ENCODE results near the gene SPNS3. TPM values are rescaled to one million over a fixed set of nuclear protein-coding genes. Genes with fewer than 3 reads are reported as not detected.

SPNS3 gene
- total RNA-seq, 3 donors from 2014 or later: 4.1 to 8.8 (median 6.1) TPM

DNA sequence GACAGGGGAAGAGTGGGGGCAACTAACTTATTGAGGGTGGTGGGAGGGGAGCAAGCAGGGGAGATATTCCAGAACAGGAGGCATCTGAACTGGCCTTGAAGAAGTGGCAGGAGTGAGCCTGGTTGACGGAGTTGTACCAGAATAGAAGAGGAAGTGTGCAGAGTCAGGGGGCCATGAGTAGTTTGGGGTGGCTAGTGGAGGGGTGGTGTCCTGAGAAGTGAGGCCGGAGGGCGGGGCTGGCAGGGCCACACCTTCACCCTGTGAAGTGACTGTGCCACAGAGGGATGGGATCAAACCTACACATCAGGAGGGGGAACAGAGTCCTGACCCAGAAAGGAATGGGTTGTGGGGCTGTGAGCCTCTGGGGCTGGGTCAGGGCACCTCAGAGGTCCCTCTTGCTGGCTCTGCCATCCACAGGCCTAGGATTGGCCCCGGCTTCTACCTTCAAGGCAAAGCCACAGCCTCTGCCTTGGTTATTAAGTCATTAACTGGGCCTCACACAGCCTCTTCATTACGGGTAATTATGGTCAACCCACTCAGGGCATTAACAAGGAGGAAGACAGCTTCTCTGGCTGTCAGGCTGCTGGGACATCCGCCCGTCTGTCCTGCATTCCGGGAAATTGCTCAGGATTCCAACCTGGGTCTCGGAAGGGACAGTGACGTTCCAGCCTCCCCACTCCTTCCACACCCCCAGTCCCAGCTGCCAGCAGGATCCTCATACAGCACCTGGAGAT lies 77.6 kb downstream of the SPNS3 start:
- H3K4me3 Mint-ChIP-seq: no peak overlapping the region
- ATAC-seq: no peak
- no peak for DNase-seq

DNA sequence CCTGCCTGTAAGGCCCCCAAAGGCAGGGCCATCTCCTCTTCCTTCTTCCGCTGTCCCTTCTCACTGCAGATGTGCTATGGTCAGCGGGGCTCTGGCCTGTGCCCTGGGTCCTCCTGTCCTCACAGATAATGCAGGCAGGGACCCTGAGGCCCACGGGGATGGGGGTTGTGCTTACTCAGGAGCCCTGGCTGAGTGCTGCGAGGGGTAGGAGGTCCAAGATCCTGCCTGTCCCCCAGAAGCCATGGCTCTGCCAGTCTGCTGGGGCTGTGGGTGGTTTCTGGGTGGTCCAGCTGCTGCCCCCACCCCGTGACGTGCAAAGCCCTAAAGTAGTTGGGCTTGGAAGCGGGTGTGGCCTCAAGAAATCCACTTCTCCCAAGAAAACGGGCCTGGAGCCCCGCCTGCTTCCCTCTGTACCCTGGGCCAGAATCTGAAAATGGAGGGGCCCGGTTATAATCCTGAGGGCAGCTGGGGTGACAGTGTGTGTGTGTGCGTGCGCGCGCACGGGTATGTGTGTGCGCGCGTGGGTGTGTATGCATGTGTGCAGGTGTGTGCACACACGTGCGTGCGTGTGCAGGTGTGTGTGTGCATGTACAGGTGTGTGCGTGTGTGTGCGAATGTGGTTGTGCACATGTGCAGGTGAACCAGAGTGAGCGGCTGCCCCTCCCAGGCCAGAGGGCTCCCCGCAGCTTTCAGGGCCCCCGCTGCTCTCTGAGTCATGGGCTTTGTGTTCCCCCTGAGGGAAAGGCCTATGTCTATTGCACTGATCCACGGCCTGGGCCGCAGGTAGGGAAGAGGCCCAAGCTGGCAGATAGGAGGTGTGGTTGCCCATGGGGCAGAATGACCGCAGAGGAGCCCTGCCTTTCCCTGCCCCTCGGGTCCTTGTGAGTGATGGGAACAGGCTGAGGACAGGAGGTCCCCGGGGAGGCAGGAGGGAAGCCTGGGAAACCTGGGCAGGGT lies 78.7 kb downstream of the SPNS3 start:
- H3K27me3 Mint-ChIP-seq (ENCODE audit: low read depth): no peaks in the 10 kb centered on the region
- H3K4me1 Mint-ChIP-seq (ENCODE audit: low read depth): peaks cover 15% of the 10 kb centered on the region
- ATAC-seq: no peak
- no peak overlapping the region for H3K4me3 Mint-ChIP-seq
- no peaks in the 10 kb centered on the region for H3K9me3 Mint-ChIP-seq
- no peaks in the 10 kb centered on the region for H3K36me3 Mint-ChIP-seq (ENCODE audit: insufficient read depth)
- DNase-seq: no peak

More for the DNA sequence above, 77.6 kb downstream of the SPNS3 start:
- Mint-ChIP-seq H3K9me3 (no peaks in the 10 kb centered on the region), H3K27me3 (ENCODE audit: low read depth) (no peaks in the 10 kb centered on the region), H3K4me1 (ENCODE audit: low read depth) (peaks cover 15% of the 10 kb centered on the region), H3K36me3 (ENCODE audit: insufficient read depth) (no peaks in the 10 kb centered on the region)

DNA sequence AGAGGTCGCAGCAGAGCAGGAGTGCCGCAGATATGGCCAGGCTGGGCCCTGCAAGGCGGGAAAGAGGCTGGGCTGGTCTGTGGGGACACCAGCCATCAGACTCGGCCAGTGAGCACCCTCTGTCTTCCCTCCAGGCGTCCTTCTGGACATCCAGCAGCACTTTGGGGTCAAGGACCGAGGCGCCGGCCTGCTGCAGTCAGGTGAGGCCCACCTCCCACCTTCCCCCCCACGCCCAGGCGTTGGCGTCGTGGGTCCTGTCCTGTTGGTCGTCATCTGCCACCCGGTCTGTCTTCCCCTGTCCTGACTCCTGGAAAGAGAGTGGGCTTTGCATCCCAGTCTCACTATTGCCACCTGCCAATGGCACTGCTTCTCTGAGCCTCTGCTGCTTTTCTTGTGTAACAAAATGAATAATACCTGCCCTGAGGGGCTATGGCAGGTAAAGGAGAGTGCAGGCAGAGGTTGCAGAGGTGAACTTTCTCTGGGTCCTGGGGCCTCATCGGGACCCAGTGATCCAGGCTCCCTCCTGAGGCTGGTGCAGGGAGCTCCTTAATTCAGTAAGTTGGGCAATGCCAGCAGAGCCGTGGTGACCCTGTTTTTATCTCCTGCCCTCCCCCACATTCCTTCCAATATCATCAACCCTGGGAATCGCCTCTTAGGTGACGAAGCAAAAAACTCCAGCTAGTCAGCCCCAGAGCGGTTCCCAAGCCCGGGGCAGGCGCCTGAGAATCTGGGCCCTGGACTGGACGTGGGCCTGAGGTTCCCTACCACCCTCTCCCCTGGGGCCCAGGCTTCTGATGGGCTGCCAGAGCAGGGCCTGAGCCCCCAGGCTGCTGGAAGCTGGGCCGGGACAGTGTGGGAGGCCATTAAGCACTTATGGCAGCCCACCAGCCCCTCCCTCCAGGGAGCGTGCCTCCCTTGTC lies 79.6 kb downstream of the SPNS3 start:
- DNase-seq (no peak), ATAC-seq (no peak)
- peaks cover 14% of the 10 kb centered on the region for H3K4me1 Mint-ChIP-seq (ENCODE audit: low read depth)
- H3K4me3 Mint-ChIP-seq: no peak overlapping the region
- H3K27me3 Mint-ChIP-seq (ENCODE audit: low read depth): no peaks in the 10 kb centered on the region
- H3K9me3 Mint-ChIP-seq: no peaks in the 10 kb centered on the region
- H3K36me3 Mint-ChIP-seq (ENCODE audit: insufficient read depth): no peaks in the 10 kb centered on the region

DNA sequence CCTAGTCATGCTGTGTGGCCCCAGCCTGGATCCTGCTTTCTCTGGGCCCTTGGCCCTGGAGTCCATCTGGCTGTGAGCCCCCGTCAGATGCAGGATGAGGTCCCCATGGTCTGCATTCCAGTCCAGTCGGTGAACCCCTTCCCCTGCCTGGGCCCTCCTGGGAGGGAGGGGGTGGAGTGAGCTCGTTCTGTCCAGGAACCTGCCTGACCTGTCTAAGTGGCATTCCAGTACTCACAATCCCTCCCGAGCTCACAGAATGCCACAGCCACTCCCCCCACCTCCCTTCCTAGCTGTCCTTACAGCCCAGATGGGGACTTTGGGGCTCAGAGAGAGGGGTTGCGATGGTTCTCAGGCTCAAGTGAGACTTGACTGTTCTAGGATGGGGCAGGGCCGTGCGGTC lies 80.5 kb downstream of the SPNS3 start:
- no peaks in the 10 kb centered on the region for H3K9me3 Mint-ChIP-seq
- H3K36me3 Mint-ChIP-seq (ENCODE audit: insufficient read depth): no peaks in the 10 kb centered on the region
- H3K4me3 Mint-ChIP-seq: no peak overlapping the region
- ATAC-seq: no peak
- no peak for DNase-seq
- H3K4me1 Mint-ChIP-seq (ENCODE audit: low read depth): peaks cover 6% of the 10 kb centered on the region
- H3K27me3 Mint-ChIP-seq (ENCODE audit: low read depth): no peaks in the 10 kb centered on the region

DNA sequence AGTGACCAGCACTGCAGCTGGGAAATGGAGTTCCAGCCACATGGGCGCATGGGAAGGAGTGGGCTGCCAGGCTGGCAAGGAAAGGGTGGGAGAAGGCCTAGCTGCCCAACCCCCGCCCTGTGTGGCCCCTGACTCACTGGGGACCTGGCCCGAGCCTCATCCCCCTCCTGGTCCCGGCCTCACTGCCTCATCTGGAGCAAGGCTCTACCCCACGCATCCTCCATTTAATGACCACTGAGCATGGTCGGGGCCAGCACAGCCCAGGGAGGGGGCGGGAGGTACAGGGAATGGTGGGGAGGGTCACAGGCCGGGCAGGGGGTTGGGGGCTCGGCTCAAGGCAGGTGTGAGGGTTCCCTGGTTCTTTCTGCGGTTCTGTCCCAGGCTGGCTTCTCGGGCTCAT lies 81.0 kb downstream of the SPNS3 start:
- no peaks in the 10 kb centered on the region for H3K9me3 Mint-ChIP-seq
- H3K27me3 Mint-ChIP-seq (ENCODE audit: low read depth): no peaks in the 10 kb centered on the region
- no peaks in the 10 kb centered on the region for H3K36me3 Mint-ChIP-seq (ENCODE audit: insufficient read depth)
- no peak for DNase-seq
- no peak overlapping the region for H3K4me3 Mint-ChIP-seq
- ATAC-seq: no peak
- peaks cover under 1% of the 10 kb centered on the region for H3K4me1 Mint-ChIP-seq (ENCODE audit: low read depth)

DNA sequence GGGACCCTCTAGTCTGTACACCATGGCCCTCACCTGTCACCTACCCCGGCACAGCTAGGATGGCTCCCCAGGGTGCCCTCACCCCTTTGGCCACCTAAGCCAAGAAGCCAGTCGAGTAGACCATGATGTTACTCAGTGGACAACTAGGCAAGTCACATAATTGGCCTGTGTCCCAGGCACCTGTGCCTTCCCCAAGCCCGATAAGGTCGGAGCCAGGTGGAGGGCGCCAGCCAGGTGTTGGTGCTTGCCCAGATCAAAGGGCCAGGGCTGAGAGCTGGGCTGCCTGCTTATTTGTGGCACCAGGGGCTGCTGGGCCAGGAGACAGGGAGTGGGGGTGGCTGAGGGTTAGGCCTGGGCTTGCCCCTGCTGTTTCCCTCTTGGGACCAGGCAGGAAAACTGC lies 81.8 kb downstream of the SPNS3 start:
- H3K36me3 Mint-ChIP-seq (ENCODE audit: insufficient read depth): no peaks in the 10 kb centered on the region
- H3K9me3 Mint-ChIP-seq: no peaks in the 10 kb centered on the region
- H3K4me1 Mint-ChIP-seq (ENCODE audit: low read depth): no peaks in the 10 kb centered on the region
- DNase-seq: no peak
- ATAC-seq: no peak
- no peak overlapping the region for H3K4me3 Mint-ChIP-seq
- no peaks in the 10 kb centered on the region for H3K27me3 Mint-ChIP-seq (ENCODE audit: low read depth)

DNA sequence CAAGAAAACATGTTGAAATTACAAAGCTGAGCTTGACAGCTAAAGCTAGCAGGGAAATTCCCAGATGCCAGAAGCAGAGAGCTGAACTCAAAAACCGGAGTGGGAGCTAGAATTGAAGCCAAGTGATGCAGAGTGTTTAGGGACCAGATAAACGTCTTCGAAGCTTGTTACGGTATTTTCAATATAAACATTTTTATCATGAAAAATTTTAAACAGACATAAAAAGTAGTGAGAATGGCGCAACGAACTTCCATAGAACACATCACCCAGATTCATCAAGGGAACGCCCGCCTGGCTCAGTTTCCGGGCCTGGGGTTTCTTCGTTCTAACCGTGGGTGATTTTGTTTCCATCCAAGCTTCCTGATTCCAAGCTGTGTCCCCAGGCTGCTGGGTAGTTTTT lies 83.0 kb downstream of the SPNS3 start:
- DNase-seq: no peak
- ATAC-seq: no peak
- H3K36me3 Mint-ChIP-seq (ENCODE audit: insufficient read depth): no peaks in the 10 kb centered on the region

DNA sequence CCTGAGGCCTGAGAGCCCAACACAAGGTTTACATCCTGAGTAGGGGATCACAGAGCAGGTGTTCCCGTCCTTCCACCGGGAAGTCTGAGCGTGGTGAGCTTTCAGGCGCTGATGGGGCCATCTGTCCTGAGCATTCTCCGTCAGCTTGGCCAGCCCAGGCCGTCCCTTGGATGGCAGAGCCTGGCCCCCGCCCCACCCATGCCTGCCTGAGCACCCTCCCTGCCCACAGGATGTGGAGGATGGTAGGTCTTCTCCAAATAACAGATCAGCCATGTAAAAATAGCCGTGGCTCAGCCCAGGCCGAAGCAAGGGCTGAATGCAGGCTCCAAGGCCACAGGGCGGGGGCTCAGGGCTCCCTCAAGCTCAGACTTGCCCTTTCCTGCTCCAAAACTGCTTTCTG lies 85.2 kb downstream of the SPNS3 start:
- ATAC-seq (no peak), DNase-seq (no peak)
- no peak overlapping the region for H3K4me3 Mint-ChIP-seq
- H3K27me3 Mint-ChIP-seq (ENCODE audit: low read depth): no peaks in the 10 kb centered on the region
- H3K9me3 Mint-ChIP-seq: no peaks in the 10 kb centered on the region
- no peaks in the 10 kb centered on the region for H3K4me1 Mint-ChIP-seq (ENCODE audit: low read depth)
- no peaks in the 10 kb centered on the region for H3K36me3 Mint-ChIP-seq (ENCODE audit: insufficient read depth)

More for the DNA sequence above, 83.0 kb downstream of the SPNS3 start:
- H3K9me3 Mint-ChIP-seq: no peaks in the 10 kb centered on the region
- H3K4me3 Mint-ChIP-seq: no peak overlapping the region
- H3K4me1 Mint-ChIP-seq (ENCODE audit: low read depth): no peaks in the 10 kb centered on the region
- H3K27me3 Mint-ChIP-seq (ENCODE audit: low read depth): no peaks in the 10 kb centered on the region

DNA sequence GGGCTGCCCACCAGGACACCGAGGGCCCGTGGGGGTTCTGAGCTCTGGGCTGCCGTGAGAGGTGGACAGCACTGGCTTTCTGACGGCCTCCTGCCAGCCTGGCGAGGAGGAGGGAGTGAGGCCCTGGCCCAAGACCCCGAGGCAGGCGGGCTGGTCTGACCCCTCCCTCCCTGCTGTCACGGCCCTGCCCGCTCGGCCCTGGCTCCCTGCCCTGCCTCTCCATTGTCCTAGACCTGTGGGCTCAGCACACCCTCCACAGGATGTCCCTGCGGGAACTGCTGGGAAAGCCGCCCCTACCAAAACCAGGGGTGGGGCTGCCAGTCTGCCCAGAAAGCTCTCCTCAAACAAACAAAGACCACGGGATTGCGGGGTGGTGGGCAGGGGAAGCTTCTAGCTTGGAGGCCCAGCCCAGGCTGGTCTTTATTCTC lies 85.6 kb downstream of the SPNS3 start:
- Mint-ChIP-seq H3K4me3 (no peak overlapping the region), H3K27me3 (ENCODE audit: low read depth) (no peaks in the 10 kb centered on the region), H3K9me3 (no peaks in the 10 kb centered on the region), H3K36me3 (ENCODE audit: insufficient read depth) (no peaks in the 10 kb centered on the region), H3K4me1 (ENCODE audit: low read depth) (no peaks in the 10 kb centered on the region)
- ATAC-seq: no peak
- no peak for DNase-seq

DNA sequence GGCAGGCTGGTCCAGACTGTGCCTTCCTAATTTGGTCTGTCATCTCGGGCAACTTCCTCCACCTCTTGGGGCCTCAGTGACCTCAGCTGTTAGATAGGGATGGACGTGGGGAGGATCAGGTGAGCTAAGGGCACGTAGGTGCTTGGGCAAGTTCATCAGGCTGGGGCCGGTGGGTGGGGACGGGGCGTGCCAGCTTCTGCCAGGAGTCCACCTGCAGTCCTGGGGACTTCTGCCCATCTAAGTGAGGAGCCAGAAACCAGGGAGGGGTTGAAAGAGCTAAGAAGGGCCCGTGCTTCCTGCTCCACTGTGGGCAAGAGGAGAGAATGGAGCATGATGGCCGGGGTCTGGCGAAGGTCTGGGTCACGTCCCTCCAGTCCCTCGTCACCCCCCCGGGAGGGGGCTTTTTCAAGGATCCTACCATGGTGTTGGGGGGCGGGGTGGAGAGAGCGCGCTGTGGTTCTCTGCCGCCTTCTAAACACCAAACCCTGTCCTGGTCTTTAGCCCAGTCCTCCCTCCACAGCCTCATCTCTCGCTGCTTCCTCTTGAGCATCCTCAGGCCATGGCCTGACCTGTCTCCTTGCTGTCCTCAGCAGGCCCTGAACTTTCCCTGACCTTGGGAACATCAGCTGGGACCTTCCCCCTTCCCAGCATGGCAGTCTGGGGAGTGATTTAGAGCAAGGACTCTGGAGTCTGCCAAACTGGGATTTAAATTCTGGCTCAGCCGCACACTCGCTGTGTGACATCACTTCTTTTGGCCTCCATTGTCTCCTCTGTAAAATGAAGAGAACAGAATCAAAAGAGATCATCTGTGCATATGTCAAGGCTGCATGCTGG lies 86.5 kb downstream of the SPNS3 start:
- Mint-ChIP-seq H3K4me3 (no peak overlapping the region), H3K27me3 (ENCODE audit: low read depth) (no peaks in the 10 kb centered on the region), H3K36me3 (ENCODE audit: insufficient read depth) (no peaks in the 10 kb centered on the region), H3K4me1 (ENCODE audit: low read depth) (no peaks in the 10 kb centered on the region), H3K9me3 (no peaks in the 10 kb centered on the region)
- ATAC-seq: no peak
- no peak for DNase-seq

DNA sequence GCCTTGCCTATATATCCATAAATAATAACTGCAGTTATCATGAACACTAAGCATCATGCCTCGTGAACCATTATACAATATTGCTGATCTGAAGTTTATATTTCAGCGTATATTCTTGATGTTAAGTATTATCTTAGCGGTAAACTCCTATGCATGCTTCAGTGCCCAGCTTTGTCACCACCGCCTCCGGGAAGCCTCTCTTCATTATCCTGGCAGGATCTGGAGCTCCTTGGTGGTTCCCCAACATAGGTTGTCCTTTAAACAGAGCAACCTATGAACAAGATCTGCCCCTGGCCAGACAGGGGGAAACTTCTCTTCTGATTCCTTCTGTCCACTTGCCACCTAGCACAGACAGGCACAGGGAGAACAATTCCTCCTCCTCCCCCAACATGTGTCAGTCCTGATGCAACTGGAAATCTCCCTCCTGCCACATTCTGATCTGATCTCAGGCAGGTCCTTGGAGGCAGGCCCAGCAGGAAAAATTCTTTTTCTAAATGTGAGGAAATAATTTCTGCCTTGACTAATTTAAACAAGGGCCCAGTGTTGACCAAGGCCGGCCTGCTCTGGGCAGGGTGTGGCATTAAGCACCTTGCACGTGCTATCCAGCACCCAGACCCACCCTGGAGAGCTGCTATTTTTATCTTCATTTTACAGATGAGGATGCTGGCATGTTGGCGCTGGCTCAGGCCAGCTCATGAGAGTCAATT lies 87.3 kb downstream of the SPNS3 start:
- H3K4me3 Mint-ChIP-seq: no peak overlapping the region
- no peak for DNase-seq
- no peaks in the 10 kb centered on the region for H3K9me3 Mint-ChIP-seq
- no peaks in the 10 kb centered on the region for H3K36me3 Mint-ChIP-seq (ENCODE audit: insufficient read depth)
- H3K4me1 Mint-ChIP-seq (ENCODE audit: low read depth): no peaks in the 10 kb centered on the region
- no peaks in the 10 kb centered on the region for H3K27me3 Mint-ChIP-seq (ENCODE audit: low read depth)
- no peak for ATAC-seq

DNA sequence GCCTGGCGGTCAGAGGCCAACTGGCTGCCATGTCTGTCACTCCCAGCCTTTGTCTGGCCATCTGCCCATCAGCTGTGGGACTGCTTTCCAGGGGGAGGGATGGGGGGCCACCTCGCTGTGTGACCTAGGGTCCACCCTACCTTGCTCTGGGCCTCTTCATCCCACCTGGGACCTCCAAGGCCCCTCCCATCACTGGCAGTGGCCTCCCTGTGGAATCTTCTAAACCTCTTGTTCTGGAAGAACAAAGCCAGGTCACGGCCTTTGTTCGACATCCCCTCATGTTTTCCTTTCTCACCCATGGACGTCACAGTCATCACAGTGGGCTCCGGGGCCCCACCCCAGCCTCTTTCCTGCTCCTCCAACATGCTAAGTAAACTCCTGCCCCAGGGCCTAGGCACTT lies 88.9 kb downstream of the SPNS3 start:
- Mint-ChIP-seq H3K9me3 (no peaks in the 10 kb centered on the region), H3K27me3 (ENCODE audit: low read depth) (no peaks in the 10 kb centered on the region), H3K4me3 (no peak overlapping the region), H3K36me3 (ENCODE audit: insufficient read depth) (no peaks in the 10 kb centered on the region), H3K4me1 (ENCODE audit: low read depth) (no peaks in the 10 kb centered on the region)
- DNase-seq (no peak), ATAC-seq (no peak)

DNA sequence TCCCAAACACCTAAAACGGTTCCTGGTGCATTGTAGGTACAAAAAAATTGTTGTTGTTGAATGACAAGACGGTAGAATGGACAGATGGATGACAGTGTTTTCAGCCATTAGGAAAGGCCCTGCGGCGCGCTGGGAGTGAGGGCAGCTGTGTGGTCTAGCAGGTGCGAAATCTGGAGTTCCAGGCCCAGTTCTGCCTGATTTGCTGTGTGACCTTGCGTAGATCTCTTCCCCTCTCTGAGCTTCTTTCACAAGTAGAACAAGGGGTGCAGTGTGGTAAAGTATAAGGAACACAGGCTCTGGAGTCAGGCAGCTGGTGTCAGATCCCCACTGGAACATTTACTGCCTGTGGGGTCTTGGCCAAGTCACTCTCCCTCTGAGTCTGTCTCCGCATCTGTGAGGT lies 90.2 kb downstream of the SPNS3 start:
- Mint-ChIP-seq H3K27me3 (ENCODE audit: low read depth) (no peaks in the 10 kb centered on the region), H3K9me3 (no peaks in the 10 kb centered on the region), H3K4me3 (no peak overlapping the region), H3K36me3 (ENCODE audit: insufficient read depth) (no peaks in the 10 kb centered on the region), H3K4me1 (ENCODE audit: low read depth) (no peaks in the 10 kb centered on the region)
- no peak for DNase-seq
- no peak for ATAC-seq
